Measurements from ENCODE around the gene CRLF1.

GRCh38 chr19:18610556-18611326, 4.1 kb upstream of the CRLF1 start:
- TF ChIP-seq, protein P1, sequence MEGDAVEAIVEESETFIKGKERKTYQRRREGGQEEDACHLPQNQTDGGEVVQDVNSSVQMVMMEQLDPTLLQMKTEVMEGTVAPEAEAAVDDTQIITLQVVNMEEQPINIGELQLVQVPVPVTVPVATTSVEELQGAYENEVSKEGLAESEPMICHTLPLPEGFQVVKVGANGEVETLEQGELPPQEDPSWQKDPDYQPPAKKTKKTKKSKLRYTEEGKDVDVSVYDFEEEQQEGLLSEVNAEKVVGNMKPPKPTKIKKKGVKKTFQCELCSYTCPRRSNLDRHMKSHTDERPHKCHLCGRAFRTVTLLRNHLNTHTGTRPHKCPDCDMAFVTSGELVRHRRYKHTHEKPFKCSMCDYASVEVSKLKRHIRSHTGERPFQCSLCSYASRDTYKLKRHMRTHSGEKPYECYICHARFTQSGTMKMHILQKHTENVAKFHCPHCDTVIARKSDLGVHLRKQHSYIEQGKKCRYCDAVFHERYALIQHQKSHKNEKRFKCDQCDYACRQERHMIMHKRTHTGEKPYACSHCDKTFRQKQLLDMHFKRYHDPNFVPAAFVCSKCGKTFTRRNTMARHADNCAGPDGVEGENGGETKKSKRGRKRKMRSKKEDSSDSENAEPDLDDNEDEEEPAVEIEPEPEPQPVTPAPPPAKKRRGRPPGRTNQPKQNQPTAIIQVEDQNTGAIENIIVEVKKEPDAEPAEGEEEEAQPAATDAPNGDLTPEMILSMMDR (IDR thresholded peaks at IDR 0.05; ENCODE audit: borderline replicate concordance, extremely low read depth, low read length, poor library complexity, severe bottlenecking) = no peak
- TF ChIP-seq EZH2 (IDR thresholded peaks at IDR 0.05; ENCODE audit: borderline replicate concordance, low read depth, low read length, severe bottlenecking) = no peak
